Measurements from ENCODE around the gene LCLAT1.
A peak's percentile ranks its signal among the peaks of the same experiment; 100 is the strongest.

LCLAT1 gene

DNA sequence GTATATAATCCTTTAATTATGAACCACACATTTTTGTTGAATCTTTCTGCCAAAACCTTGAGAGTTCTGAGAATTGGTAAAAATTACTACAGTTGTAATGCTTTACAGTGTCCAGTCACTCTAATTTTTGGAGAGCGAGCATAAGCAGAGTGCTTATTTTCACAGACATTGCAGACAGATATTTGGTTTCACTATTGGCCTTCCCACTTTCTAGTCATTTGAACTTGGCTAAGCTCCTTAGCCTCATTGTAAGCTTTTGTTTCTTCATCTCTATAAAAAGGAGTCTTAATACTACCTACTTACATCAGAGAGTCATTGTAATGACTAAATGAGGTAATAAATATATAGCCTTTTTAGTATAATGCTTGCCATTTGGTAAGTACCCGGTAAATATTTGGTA, 80.4 kb downstream of the LCLAT1 start:
- TF ChIP-seq, protein P1, sequence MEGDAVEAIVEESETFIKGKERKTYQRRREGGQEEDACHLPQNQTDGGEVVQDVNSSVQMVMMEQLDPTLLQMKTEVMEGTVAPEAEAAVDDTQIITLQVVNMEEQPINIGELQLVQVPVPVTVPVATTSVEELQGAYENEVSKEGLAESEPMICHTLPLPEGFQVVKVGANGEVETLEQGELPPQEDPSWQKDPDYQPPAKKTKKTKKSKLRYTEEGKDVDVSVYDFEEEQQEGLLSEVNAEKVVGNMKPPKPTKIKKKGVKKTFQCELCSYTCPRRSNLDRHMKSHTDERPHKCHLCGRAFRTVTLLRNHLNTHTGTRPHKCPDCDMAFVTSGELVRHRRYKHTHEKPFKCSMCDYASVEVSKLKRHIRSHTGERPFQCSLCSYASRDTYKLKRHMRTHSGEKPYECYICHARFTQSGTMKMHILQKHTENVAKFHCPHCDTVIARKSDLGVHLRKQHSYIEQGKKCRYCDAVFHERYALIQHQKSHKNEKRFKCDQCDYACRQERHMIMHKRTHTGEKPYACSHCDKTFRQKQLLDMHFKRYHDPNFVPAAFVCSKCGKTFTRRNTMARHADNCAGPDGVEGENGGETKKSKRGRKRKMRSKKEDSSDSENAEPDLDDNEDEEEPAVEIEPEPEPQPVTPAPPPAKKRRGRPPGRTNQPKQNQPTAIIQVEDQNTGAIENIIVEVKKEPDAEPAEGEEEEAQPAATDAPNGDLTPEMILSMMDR (IDR thresholded peaks at IDR 0.05; ENCODE audit: low read depth, low read length, missing control alignments): no peak
- H3K4me3 ChIP-seq (ENCODE audit: low read depth, low read length): no peak overlapping the region
- no peak for DNase-seq (ENCODE audit: low read depth)

DNA sequence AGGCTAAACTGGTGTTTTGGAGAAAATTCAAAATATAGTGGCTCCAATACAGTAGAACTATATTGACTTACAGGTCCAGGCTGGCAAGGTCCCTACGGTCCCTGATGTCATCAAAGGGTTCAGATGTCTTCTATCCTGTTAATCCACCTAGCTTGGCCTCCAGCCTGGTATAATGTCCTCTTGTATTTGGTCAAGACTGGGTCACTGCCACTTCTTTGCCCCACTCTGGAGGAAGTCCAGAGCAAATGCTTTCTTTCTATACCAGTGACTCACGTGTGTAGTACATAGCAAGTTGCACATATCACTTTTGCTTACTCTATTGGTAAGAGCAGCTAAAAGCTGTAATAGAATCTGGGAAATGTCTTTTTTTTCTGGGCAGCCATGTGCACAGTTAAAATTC, 80.8 kb downstream of the LCLAT1 start:
- TF ChIP-seq, protein P1 (IDR thresholded peaks at IDR 0.05; ENCODE audit: low read depth, low read length, missing control alignments): no peak
- DNase-seq (ENCODE audit: low read depth): no peak

DNA sequence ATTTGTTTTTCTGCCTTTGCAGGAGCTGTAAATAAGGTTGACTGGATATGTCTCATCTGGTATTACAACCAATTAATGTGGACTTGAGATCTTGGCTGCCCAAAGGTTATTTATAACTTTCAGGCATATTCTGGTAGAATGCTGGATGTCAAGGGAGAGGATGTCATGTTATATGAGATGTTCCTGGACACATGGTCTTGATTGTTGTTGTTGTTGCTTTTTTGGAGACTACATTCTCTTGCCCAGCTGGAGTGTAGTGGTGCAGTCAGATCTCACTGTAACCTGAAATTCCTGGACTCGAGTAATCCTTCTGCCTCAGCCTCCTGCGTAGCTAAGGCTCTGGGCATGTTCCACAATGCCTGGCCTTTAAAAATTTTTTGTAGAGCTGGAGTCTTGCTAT, 83.3 kb downstream of the LCLAT1 start:
- TF ChIP-seq, protein P1 (IDR thresholded peaks at IDR 0.05; ENCODE audit: low read depth, low read length, missing control alignments): no peak
- H3K4me3 ChIP-seq (ENCODE audit: low read depth, low read length): no peak overlapping the region
- DNase-seq (ENCODE audit: low read depth): no peak

More for the DNA sequence above, 80.8 kb downstream of the LCLAT1 start:
- no peak overlapping the region for H3K4me3 ChIP-seq (ENCODE audit: low read depth, low read length)

DNA sequence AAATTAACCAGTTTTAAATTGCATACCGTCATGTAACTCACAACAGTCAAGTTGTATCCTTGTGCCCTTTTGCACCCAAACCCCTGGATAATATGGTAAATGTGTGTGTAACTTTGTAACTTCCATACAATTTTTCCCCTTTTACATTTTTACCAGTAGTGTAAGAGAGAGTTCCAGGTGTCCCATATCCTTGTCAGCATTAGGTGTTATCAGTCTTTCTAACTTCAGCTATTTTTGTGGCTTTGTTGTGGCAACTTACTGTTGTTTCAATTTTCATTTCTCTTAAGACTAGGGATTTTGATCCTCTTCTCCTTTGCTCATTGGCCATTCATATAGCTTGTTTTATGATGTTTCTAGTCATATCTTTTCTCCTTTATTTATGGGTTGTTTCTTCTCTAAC, 94.6 kb downstream of the LCLAT1 start:
- DNase-seq (ENCODE audit: low read depth): peak; percentile 2
- TF ChIP-seq, protein P1 (IDR thresholded peaks at IDR 0.05; ENCODE audit: low read depth, low read length, missing control alignments): no peak
- no peak overlapping the region for H3K4me3 ChIP-seq (ENCODE audit: low read depth, low read length)

DNA sequence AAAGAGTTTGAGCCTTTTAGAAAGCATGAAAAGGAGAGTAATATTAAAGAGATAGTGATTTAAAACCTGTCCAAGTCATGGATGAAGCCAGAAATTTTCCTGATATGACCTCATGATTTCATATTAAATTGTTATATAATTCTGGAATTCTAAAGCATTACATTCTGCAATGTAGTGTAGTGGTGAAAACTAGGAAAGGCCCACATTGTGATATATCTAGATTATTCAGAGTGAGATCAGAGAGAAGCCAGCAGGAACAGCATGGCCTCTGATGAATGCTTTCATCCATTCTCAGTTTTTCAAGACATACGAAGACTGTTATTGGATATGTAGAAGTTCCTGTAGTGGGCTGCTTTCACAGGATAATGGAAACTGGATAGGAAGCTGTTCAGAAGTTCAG, 98.8 kb downstream of the LCLAT1 start:
- DNase-seq (ENCODE audit: low read depth): no peak
- no peak overlapping the region for H3K4me3 ChIP-seq (ENCODE audit: low read depth, low read length)
- TF ChIP-seq, protein P1 (IDR thresholded peaks at IDR 0.05; ENCODE audit: low read depth, low read length, missing control alignments): no peak

DNA sequence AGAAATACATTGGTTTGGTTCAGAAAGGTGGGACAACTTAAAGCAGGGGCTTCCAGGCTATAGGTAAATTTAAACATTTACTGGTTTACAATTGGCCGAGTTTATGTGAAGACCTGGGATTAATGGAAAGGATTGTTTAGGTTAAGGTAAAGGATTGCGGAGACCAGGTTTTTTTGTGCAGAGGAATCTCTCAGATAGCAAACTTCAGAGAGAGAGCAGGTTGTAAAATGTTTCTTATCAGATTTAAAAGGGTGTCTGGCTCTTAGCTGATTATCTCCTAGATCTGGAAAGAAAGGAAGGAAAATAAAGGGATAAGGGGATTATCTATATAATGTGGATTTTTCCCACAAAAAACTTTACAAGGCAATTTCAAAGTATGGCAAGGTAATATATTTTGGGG, 101.3 kb downstream of the LCLAT1 start:
- no peak for DNase-seq (ENCODE audit: low read depth)
- TF ChIP-seq, protein P1 (IDR thresholded peaks at IDR 0.05; ENCODE audit: low read depth, low read length, missing control alignments): no peak
- H3K4me3 ChIP-seq (ENCODE audit: low read depth, low read length): no peak overlapping the region

DNA sequence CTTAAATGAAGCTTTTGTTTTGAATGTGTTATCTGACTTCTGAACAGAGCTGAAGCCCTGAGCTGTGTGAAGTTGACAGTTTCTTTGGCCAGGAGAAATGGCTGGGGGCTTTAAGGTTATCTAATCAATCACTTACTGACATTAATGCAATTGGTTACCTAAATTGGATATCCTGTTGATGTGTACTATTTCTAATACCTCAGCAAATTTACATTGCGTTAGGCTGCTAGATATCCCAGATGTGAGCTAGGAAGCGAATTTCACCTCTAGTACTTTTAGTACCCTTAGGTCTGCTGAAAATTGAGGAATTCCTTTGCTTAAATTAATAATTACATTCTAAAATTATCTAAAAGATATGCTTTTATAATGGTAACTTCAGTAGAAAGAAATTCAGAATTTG, 102.0 kb downstream of the LCLAT1 start:
- no peak overlapping the region for H3K4me3 ChIP-seq (ENCODE audit: low read depth, low read length)
- DNase-seq (ENCODE audit: low read depth): no peak
- TF ChIP-seq, protein P1 (IDR thresholded peaks at IDR 0.05; ENCODE audit: low read depth, low read length, missing control alignments): no peak

Data from GM12864 (cell line).